ENCODE results near the gene TMEM273. TPM values are rescaled to one million over a fixed set of nuclear protein-coding genes. Genes with fewer than 3 reads are reported as not detected.

TMEM273 gene
- total RNA-seq, 4 donors from 2014 or later = 2.7 to 16.2 (median 10.2) TPM

DNA sequence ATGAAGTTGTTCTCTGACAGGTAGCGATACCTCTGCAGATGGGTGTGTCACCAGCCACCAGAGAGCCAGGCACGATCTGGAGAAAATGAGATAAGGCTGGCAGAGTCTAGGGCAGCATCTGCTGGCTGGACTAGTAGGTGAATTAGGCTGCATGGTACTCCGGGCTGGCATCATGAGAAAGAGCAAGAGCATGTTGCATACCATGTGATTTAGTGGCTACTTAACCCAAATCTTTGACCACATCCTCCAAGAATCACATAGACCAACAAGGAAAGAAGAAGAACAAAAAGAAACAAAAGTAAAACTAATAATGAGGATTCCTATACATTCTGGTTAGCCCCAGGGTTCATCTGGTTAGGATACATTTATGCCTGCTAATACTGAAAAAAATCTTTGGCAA lies 31.0 kb downstream of the TMEM273 start:
- Histone ChIP-seq H3K4me1 (no peaks in the 10 kb centered on the region), H3K27me3 (no peaks in the 10 kb centered on the region), H3K36me3 (no peaks in the 10 kb centered on the region), H3K27ac (no peak overlapping the region), H3K9me3 (no peaks in the 10 kb centered on the region), H3K4me3 (no peak overlapping the region)
- TF ChIP-seq, protein P1, sequence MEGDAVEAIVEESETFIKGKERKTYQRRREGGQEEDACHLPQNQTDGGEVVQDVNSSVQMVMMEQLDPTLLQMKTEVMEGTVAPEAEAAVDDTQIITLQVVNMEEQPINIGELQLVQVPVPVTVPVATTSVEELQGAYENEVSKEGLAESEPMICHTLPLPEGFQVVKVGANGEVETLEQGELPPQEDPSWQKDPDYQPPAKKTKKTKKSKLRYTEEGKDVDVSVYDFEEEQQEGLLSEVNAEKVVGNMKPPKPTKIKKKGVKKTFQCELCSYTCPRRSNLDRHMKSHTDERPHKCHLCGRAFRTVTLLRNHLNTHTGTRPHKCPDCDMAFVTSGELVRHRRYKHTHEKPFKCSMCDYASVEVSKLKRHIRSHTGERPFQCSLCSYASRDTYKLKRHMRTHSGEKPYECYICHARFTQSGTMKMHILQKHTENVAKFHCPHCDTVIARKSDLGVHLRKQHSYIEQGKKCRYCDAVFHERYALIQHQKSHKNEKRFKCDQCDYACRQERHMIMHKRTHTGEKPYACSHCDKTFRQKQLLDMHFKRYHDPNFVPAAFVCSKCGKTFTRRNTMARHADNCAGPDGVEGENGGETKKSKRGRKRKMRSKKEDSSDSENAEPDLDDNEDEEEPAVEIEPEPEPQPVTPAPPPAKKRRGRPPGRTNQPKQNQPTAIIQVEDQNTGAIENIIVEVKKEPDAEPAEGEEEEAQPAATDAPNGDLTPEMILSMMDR (IDR thresholded peaks at IDR 0.05) = no peak
- TF ChIP-seq POLR2A (IDR thresholded peaks at IDR 0.05) = no peak
- DNase-seq = no peak

DNA sequence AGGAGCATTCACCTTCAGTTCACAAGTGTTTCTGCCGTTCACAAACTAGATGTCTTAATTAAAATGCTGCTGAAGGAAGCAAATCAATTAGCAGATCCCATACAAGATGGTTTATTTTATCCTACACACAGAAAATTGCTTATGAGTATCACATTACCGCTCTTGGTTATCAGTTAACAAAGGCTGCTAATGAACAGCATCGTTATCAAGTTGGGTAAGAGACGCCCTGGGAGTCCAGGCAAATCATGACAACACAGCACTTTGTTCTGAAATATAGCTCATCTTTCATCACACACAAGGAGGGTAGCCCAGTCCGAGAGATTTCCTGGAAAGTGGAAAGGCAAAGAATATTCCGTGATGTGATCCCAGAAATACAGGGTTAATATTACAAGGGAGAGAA lies 33.5 kb downstream of the TMEM273 start:
- H3K27me3 ChIP-seq = no peaks in the 10 kb centered on the region
- no peak overlapping the region for H3K4me3 ChIP-seq
- TF ChIP-seq, protein P1 (IDR thresholded peaks at IDR 0.05) = no peak
- TF ChIP-seq POLR2A (IDR thresholded peaks at IDR 0.05) = no peak
- H3K27ac ChIP-seq = no peak overlapping the region
- H3K9me3 ChIP-seq = no peaks in the 10 kb centered on the region
- H3K36me3 ChIP-seq = no peaks in the 10 kb centered on the region
- DNase-seq = no peak
- no peaks in the 10 kb centered on the region for H3K4me1 ChIP-seq

DNA sequence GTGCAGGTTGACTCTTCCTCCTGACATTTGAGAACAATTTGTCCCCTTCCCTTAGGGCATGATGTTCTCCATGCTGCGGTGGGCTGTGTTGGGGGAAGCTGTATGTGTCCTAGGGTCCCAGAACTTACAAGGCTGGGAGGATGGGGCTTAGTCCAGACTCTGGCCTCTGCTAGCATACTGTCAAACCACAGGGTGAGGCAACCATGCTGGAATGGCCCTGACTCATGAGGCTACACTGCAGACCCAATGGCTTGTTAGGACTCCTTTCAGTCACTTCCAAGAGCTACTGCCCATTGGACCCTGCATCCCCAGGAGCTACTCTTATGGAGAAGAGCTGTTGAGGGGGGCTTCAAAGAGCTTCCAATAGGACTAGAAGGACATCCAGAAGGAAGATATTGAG lies 34.2 kb downstream of the TMEM273 start:
- Histone ChIP-seq H3K27me3 (no peaks in the 10 kb centered on the region), H3K4me1 (no peaks in the 10 kb centered on the region), H3K27ac (no peak overlapping the region), H3K9me3 (no peaks in the 10 kb centered on the region), H3K4me3 (no peak overlapping the region), H3K36me3 (no peaks in the 10 kb centered on the region)
- no peak for DNase-seq
- no peak for TF ChIP-seq POLR2A (IDR thresholded peaks at IDR 0.05)
- TF ChIP-seq, protein P1 (IDR thresholded peaks at IDR 0.05) = no peak

DNA sequence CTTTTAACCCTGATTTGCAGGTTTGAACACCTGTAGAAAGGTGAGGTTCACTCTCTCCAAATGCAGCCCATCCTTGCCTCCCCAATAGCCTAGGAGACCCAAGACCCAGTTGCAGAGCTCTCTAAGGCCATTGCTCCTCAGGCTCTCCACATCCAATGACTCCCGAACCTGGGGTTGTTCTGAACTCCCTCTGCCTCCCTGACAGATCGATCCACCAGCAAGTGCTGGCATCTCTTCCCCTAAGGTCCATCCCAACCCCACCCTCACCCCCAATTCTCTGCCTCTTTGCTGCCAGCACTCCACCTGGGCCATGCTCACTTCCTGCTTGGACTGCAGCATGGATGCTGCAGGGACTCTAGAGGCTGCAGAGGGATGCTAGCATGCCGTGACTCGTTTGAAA lies 35.1 kb downstream of the TMEM273 start:
- no peak for DNase-seq

DNA sequence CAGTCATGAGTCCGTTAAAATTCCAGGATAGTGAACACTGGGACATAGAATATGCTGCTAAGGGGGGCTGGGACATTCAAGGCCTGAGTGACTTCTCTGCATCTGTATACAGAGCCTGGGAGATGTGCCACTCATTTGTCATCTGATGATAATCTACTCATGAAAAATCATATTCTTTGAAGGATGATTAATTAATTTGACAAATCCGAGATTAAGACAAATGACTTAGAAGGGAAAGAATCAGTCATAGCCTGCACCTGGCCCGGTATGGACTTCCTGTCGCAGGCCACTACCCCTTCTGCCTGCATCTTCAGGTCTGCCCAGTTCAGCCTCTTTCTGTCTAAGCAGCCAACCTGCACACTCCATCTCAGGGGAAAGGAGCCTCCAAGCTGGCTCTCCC lies 35.5 kb downstream of the TMEM273 start:
- no peaks in the 10 kb centered on the region for H3K36me3 ChIP-seq
- no peaks in the 10 kb centered on the region for H3K27me3 ChIP-seq
- no peak for TF ChIP-seq POLR2A (IDR thresholded peaks at IDR 0.05)
- TF ChIP-seq, protein P1 (IDR thresholded peaks at IDR 0.05) = no peak
- H3K9me3 ChIP-seq = no peaks in the 10 kb centered on the region
- no peak overlapping the region for H3K27ac ChIP-seq
- no peak for DNase-seq
- no peaks in the 10 kb centered on the region for H3K4me1 ChIP-seq
- H3K4me3 ChIP-seq = no peak overlapping the region

More for the DNA sequence above, 35.1 kb downstream of the TMEM273 start:
- Histone ChIP-seq H3K27ac (no peak overlapping the region), H3K36me3 (no peaks in the 10 kb centered on the region), H3K4me1 (no peaks in the 10 kb centered on the region), H3K27me3 (no peaks in the 10 kb centered on the region), H3K4me3 (no peak overlapping the region), H3K9me3 (no peaks in the 10 kb centered on the region)
- no peak for TF ChIP-seq POLR2A (IDR thresholded peaks at IDR 0.05)
- TF ChIP-seq, protein P1 (IDR thresholded peaks at IDR 0.05) = no peak

DNA sequence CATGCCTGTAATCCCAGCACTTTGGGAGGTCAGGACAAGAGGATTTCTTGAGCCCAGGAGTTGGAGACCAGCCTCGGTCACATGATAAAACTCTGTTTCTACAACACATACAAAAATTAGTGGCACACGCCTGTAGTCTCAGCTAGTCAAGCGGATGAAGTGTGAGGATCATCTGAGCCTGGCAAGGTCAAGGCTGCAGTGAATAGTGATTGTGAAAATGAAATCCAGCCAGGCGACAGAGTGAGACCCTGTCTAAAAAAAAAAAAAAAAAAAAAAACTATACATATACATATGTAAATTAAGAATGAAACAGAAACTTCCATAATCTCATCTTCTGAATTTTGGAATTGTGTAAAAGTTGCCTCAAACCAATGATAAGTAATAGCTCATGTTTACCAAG lies 36.2 kb downstream of the TMEM273 start:
- no peaks in the 10 kb centered on the region for H3K27me3 ChIP-seq
- H3K9me3 ChIP-seq = no peaks in the 10 kb centered on the region
- no peaks in the 10 kb centered on the region for H3K36me3 ChIP-seq
- no peak for TF ChIP-seq POLR2A (IDR thresholded peaks at IDR 0.05)
- no peak overlapping the region for H3K4me3 ChIP-seq
- H3K27ac ChIP-seq = no peak overlapping the region
- DNase-seq = no peak
- no peaks in the 10 kb centered on the region for H3K4me1 ChIP-seq
